ENCODE results near the gene LAMB4. TPM values are rescaled to one million over a fixed set of nuclear protein-coding genes. Genes with fewer than 3 reads are reported as not detected.

LAMB4 gene
- total RNA-seq, 1 donor from 2014 or later = 0.75 TPM

DNA sequence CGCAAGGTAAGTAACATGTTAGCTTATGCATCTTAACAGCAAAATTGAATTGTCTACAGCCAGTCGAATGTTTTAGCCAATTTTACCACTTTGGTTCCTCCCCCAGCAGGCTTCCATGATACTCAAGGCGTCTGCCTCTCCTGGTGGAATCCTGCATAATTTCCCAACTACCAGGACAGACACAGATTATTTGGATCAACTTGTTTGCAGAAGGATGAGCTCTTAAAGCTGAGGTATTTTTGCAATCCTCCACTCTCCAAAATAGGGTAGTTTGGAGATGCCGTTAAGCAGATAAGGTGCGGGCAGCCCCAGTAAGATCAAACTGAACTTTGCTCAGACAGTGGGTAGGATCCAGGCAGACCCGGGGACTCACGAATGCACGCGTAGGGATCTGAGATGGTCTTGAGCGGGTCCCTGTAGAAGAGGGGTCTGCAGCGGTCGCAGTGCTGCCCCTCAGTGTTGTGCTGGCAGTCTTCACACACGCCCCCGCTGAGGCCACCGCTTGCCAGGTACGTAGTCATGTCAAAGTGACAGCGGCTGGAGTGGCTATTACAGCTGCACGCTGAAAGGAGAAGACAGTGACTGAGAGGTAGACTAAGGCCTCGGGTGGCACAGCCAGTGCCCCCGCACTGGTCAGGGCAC lies 27.4 kb downstream of the LAMB4 start:
- H3K36me3 Mint-ChIP-seq (ENCODE audit: unreplicated experiment) = no peaks in the 10 kb centered on the region

GRCh38 chr7:108101759-108102158 lies 28.4 kb downstream of the LAMB4 start:
- peaks cover 14% of the 10 kb centered on the region for H3K4me1 Mint-ChIP-seq (ENCODE audit: unreplicated experiment)
- H3K9me3 Mint-ChIP-seq (ENCODE audit: unreplicated experiment) = no peaks in the 10 kb centered on the region
- no peaks in the 10 kb centered on the region for H3K36me3 Mint-ChIP-seq (ENCODE audit: unreplicated experiment)

More for the DNA sequence above, 27.4 kb downstream of the LAMB4 start:
- no peak for TF ChIP-seq CTCF (IDR thresholded peaks at IDR 0.05)
- H3K4me1 Mint-ChIP-seq (ENCODE audit: unreplicated experiment) = peaks cover 14% of the 10 kb centered on the region
- H3K27ac Mint-ChIP-seq (ENCODE audit: unreplicated experiment) = no peak overlapping the region
- DNase-seq (ENCODE audit: extremely low spot score, unreplicated experiment) = no peak
- no peaks in the 10 kb centered on the region for H3K27me3 Mint-ChIP-seq (ENCODE audit: unreplicated experiment)
- H3K4me3 Mint-ChIP-seq (ENCODE audit: unreplicated experiment) = no peak overlapping the region
- H3K9me3 Mint-ChIP-seq (ENCODE audit: unreplicated experiment) = no peaks in the 10 kb centered on the region

DNA sequence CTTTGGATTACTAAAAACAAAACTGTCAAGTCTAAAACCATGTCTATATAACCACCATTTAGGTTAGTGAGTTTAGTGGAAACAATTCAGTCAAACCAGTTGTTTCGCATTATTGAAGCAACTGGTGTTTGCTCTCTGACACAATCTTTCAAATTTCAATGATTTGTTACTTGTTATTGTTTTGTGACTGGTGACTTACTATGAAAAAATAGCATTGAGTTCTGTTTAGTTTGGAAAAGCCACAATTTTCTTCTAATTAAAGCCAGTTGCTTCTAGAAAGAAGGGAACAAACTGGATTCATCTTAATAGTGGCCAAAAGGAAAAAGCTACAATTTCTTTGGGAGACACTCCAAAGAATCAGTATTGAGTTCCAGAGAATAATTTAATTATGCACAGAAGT lies 30.4 kb downstream of the LAMB4 start:
- Mint-ChIP-seq H3K4me3 (ENCODE audit: unreplicated experiment) (no peak overlapping the region), H3K9me3 (ENCODE audit: unreplicated experiment) (no peaks in the 10 kb centered on the region), H3K4me1 (ENCODE audit: unreplicated experiment) (peaks cover 31% of the 10 kb centered on the region), H3K27me3 (ENCODE audit: unreplicated experiment) (no peaks in the 10 kb centered on the region), H3K27ac (ENCODE audit: unreplicated experiment) (no peak overlapping the region), H3K36me3 (ENCODE audit: unreplicated experiment) (no peaks in the 10 kb centered on the region)
- DNase-seq (ENCODE audit: extremely low spot score, unreplicated experiment) = no peak
- no peak for TF ChIP-seq CTCF (IDR thresholded peaks at IDR 0.05)

More at GRCh38 chr7:108101759-108102158, 28.4 kb downstream of the LAMB4 start:
- no peak for TF ChIP-seq CTCF (IDR thresholded peaks at IDR 0.05)
- DNase-seq (ENCODE audit: extremely low spot score, unreplicated experiment) = no peak
- no peak overlapping the region for H3K4me3 Mint-ChIP-seq (ENCODE audit: unreplicated experiment)
- H3K27me3 Mint-ChIP-seq (ENCODE audit: unreplicated experiment) = no peaks in the 10 kb centered on the region
- no peak overlapping the region for H3K27ac Mint-ChIP-seq (ENCODE audit: unreplicated experiment)

DNA sequence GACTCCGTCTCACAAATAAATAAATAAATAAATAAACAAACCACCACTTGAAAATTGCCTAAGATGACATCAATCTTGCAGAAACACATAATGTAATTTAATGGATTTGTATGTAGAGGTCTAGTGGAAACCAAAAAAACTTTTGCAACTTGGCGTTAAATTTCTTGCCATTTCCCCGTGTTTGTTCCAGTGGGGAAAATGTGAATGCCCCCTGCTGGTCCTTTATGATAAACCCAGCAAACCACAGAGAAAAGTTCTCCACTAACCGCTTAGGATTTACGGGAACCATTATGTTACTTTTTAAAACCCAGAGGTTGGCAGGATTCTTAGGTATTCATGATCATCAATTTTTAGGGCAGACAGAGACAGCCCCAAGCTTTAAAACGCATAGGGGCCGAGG lies 32.5 kb downstream of the LAMB4 start:
- no peak overlapping the region for H3K4me3 Mint-ChIP-seq (ENCODE audit: unreplicated experiment)
- H3K9me3 Mint-ChIP-seq (ENCODE audit: unreplicated experiment) = no peaks in the 10 kb centered on the region
- H3K4me1 Mint-ChIP-seq (ENCODE audit: unreplicated experiment) = peaks cover 45% of the 10 kb centered on the region
- H3K36me3 Mint-ChIP-seq (ENCODE audit: unreplicated experiment) = no peaks in the 10 kb centered on the region
- DNase-seq (ENCODE audit: extremely low spot score, unreplicated experiment) = no peak
- peak; percentile 29 for TF ChIP-seq CTCF (IDR thresholded peaks at IDR 0.05)
- no peaks in the 10 kb centered on the region for H3K27me3 Mint-ChIP-seq (ENCODE audit: unreplicated experiment)
- no peak overlapping the region for H3K27ac Mint-ChIP-seq (ENCODE audit: unreplicated experiment)

GRCh38 chr7:108096996-108097395 lies 33.2 kb downstream of the LAMB4 start:
- no peak for TF ChIP-seq CTCF (IDR thresholded peaks at IDR 0.05)
- DNase-seq (ENCODE audit: extremely low spot score, unreplicated experiment) = no peak
- peaks cover 45% of the 10 kb centered on the region for H3K4me1 Mint-ChIP-seq (ENCODE audit: unreplicated experiment)
- H3K27me3 Mint-ChIP-seq (ENCODE audit: unreplicated experiment) = no peaks in the 10 kb centered on the region
- H3K9me3 Mint-ChIP-seq (ENCODE audit: unreplicated experiment) = no peaks in the 10 kb centered on the region
- H3K36me3 Mint-ChIP-seq (ENCODE audit: unreplicated experiment) = no peaks in the 10 kb centered on the region
- no peak overlapping the region for H3K27ac Mint-ChIP-seq (ENCODE audit: unreplicated experiment)
- H3K4me3 Mint-ChIP-seq (ENCODE audit: unreplicated experiment) = no peak overlapping the region
